ENCODE data around the gene FAM131C.
A peak's percentile ranks its signal among the peaks of the same experiment; 100 is the strongest.

Gene FAM131C

GRCh38 chr1:16077406-16078245 lies 4.2 kb upstream of the FAM131C start:
- no peaks in the 10 kb centered on the region for H3K27me3 ChIP-seq (ENCODE audit: insufficient read depth, low read depth, severe bottlenecking)
- no peaks in the 10 kb centered on the region for H3K36me3 ChIP-seq
- DNase-seq: no peak
- H3K27ac ChIP-seq: no peak overlapping the region
- H3K4me3 ChIP-seq (ENCODE audit: low read depth, low read length): no peak overlapping the region
- no peaks in the 10 kb centered on the region for H3K9me3 ChIP-seq (ENCODE audit: severe bottlenecking)
- TF ChIP-seq CTCF (IDR thresholded peaks at IDR 0.05; ENCODE audit: low read depth, low read length): no peak

GRCh38 chr1:16076865-16077238 lies 3.4 kb upstream of the FAM131C start:
- Histone ChIP-seq H3K9me3 (ENCODE audit: severe bottlenecking) (no peaks in the 10 kb centered on the region), H3K4me3 (ENCODE audit: low read depth, low read length) (no peak overlapping the region), H3K27me3 (ENCODE audit: insufficient read depth, low read depth, severe bottlenecking) (no peaks in the 10 kb centered on the region), H3K36me3 (no peaks in the 10 kb centered on the region), H3K27ac (no peak overlapping the region)
- peak; percentile 58 for DNase-seq
- no peak for TF ChIP-seq CTCF (IDR thresholded peaks at IDR 0.05; ENCODE audit: low read depth, low read length)

- no peak overlapping the region for H3K4me3 ChIP-seq (ENCODE audit: low read depth, low read length)
- no peaks in the 10 kb centered on the region for H3K27me3 ChIP-seq (ENCODE audit: insufficient read depth, low read depth, severe bottlenecking)
- TF ChIP-seq CTCF (IDR thresholded peaks at IDR 0.05; ENCODE audit: low read depth, low read length): no peak
- H3K36me3 ChIP-seq: no peaks in the 10 kb centered on the region
- no peak overlapping the region for H3K27ac ChIP-seq
- H3K9me3 ChIP-seq (ENCODE audit: severe bottlenecking): no peaks in the 10 kb centered on the region
- no peak for DNase-seq
Measured at GRCh38 chr1:16076031-16076864, 2.8 kb upstream of the FAM131C start.

GRCh38 chr1:16075337-16076030 lies 2.0 kb upstream of the FAM131C start:
- Histone ChIP-seq H3K4me3 (ENCODE audit: low read depth, low read length) (no peak overlapping the region), H3K27me3 (ENCODE audit: insufficient read depth, low read depth, severe bottlenecking) (no peaks in the 10 kb centered on the region), H3K27ac (no peak overlapping the region), H3K36me3 (no peaks in the 10 kb centered on the region), H3K9me3 (ENCODE audit: severe bottlenecking) (no peaks in the 10 kb centered on the region)
- no peak for TF ChIP-seq CTCF (IDR thresholded peaks at IDR 0.05; ENCODE audit: low read depth, low read length)
- no peak for DNase-seq

GRCh38 chr1:16074217-16074616 lies 766 bp upstream of the FAM131C start:
- Histone ChIP-seq H3K36me3 (no peaks in the 10 kb centered on the region), H3K4me3 (ENCODE audit: low read depth, low read length) (no peak overlapping the region), H3K27me3 (ENCODE audit: insufficient read depth, low read depth, severe bottlenecking) (no peaks in the 10 kb centered on the region), H3K9me3 (ENCODE audit: severe bottlenecking) (no peaks in the 10 kb centered on the region), H3K27ac (no peak overlapping the region)
- no peak for DNase-seq
- TF ChIP-seq CTCF (IDR thresholded peaks at IDR 0.05; ENCODE audit: low read depth, low read length): no peak
